Measurements from ENCODE around the gene UMODL1. TPM values are rescaled to one million over a fixed set of nuclear protein-coding genes. Genes with fewer than 3 reads are reported as not detected.

The UMODL1 gene
- total and polyA plus RNA-seq, 8 donors = under 0.01 TPM; not detected in 7

GRCh38 chr21:42063571-42064521 lies 7.3 kb upstream of the UMODL1 start:
- no peak for TF ChIP-seq CTCF (IDR thresholded peaks at IDR 0.05)
- no peak for TF ChIP-seq POLR2A (IDR thresholded peaks at IDR 0.05)
- no peak for TF ChIP-seq POLR2AphosphoS5 (IDR thresholded peaks at IDR 0.05)
- TF ChIP-seq EP300 (IDR thresholded peaks at IDR 0.05) = no peak
- Histone ChIP-seq H3K27me3 (peaks cover 0 to 51% (median 4%) of the 10 kb centered on the region in 3 donors), H3K4me1 (peaks cover 18 to 36% (median 30%) of the 10 kb centered on the region in 4 donors), H3K4me3 (peak overlapping the region in 3 of 4 donors; percentile 0 to 11 (median 1)), H3K27ac (peak overlapping the region in 4 of 5 donors; percentile 14 to 63 (median 33)), H3K36me3 (no peaks in the 10 kb centered on the region), H3K9me3 (no peaks in the 10 kb centered on the region)
- intact Hi-C loops (cut with DNase I; ENCODE audit: low total_unique reads) = no loop called here
- peak; percentile 73 to 82 for DNase-seq
- 21 to 37% (median 27%) methylated on average over 28 of the region's 28 CpGs for WGBS, 5 donors

- WGBS, 5 donors = 73 to 86% (median 77%) methylated on average over 4 of the region's 4 CpGs
These were observed 4.6 kb upstream of the UMODL1 start for GRCh38 chr21:42066521-42066920.

GRCh38 chr21:42067531-42068255 lies 3.4 kb upstream of the UMODL1 start:
- peaks cover 0 to 56% (median 4%) of the 10 kb centered on the region in 3 donors for H3K27me3 ChIP-seq
- peaks cover 11 to 20% (median 20%) of the 10 kb centered on the region in 4 donors for H3K4me1 ChIP-seq
- no peak overlapping the region for H3K27ac ChIP-seq
- no peak for TF ChIP-seq CTCF (IDR thresholded peaks at IDR 0.05)
- TF ChIP-seq POLR2A (IDR thresholded peaks at IDR 0.05) = no peak
- TF ChIP-seq POLR2AphosphoS5 (IDR thresholded peaks at IDR 0.05) = no peak
- no peak for TF ChIP-seq EP300 (IDR thresholded peaks at IDR 0.05)
- H3K9me3 ChIP-seq = no peaks in the 10 kb centered on the region
- no peak for DNase-seq
- WGBS, 5 donors = 76 to 81% (median 79%) methylated on average over 26 to 30 of the region's 30 CpGs
- H3K4me3 ChIP-seq = no peak overlapping the region
- intact Hi-C loops (cut with DNase I; ENCODE audit: low total_unique reads) = no loop called here
- H3K36me3 ChIP-seq = no peaks in the 10 kb centered on the region

More at GRCh38 chr21:42066521-42066920, 4.6 kb upstream of the UMODL1 start:
- Histone ChIP-seq H3K9me3 (no peaks in the 10 kb centered on the region), H3K27ac (no peak overlapping the region), H3K36me3 (no peaks in the 10 kb centered on the region), H3K27me3 (peaks cover 0 to 56% (median 4%) of the 10 kb centered on the region in 3 donors), H3K4me3 (no peak overlapping the region), H3K4me1 (peaks cover 11 to 28% (median 21%) of the 10 kb centered on the region in 4 donors)
- intact Hi-C loops (cut with DNase I; ENCODE audit: low total_unique reads) = no loop called here
- no peak for DNase-seq
- TF ChIP-seq CTCF (IDR thresholded peaks at IDR 0.05) (no peak), POLR2A (IDR thresholded peaks at IDR 0.05) (no peak), POLR2AphosphoS5 (IDR thresholded peaks at IDR 0.05) (no peak), EP300 (IDR thresholded peaks at IDR 0.05) (no peak)

GRCh38 chr21:42068256-42068545 lies 2.9 kb upstream of the UMODL1 start:
- intact Hi-C loops (cut with DNase I; ENCODE audit: low total_unique reads) = no loop called here
- Histone ChIP-seq H3K4me3 (no peak overlapping the region), H3K36me3 (no peaks in the 10 kb centered on the region), H3K4me1 (peaks cover 7 to 15% (median 15%) of the 10 kb centered on the region in 4 donors), H3K27ac (no peak overlapping the region), H3K27me3 (peaks cover 0 to 56% (median 4%) of the 10 kb centered on the region in 3 donors), H3K9me3 (no peaks in the 10 kb centered on the region)
- 86 to 91% (median 91%) methylated on average over 6 of the region's 6 CpGs for WGBS, 5 donors
- TF ChIP-seq EP300 (IDR thresholded peaks at IDR 0.05) (no peak), POLR2AphosphoS5 (IDR thresholded peaks at IDR 0.05) (no peak), POLR2A (IDR thresholded peaks at IDR 0.05) (no peak), CTCF (IDR thresholded peaks at IDR 0.05) (no peak)
- no peak for DNase-seq

All from stomach (tissue), 9 donors.